Thyroid gland (tissue), 4 donors: ENCODE data around the gene DYNLT1. TPM values are rescaled to one million over a fixed set of nuclear protein-coding genes. Genes with fewer than 3 reads are reported as not detected.
A peak's percentile ranks its signal among the peaks of the same experiment; 100 is the strongest.
"Not testable (repeated sequence)": the region's sequence is repeated elsewhere in the genome, so short reads cannot be mapped to it uniquely, and the experiment has no call there.

Source experiments
- DNase-seq, 2 donors: peaks; one replicate each; pipeline ENCODE4 v3.0.0-alpha.2; 2019
- H3K27ac ChIP-seq, 3 donors: fragments of 200-600 bp; sonication (generic); 1 replicate in 2 of 3; 2 replicates in 1 of 3; pipeline ENCODE4 v1.5.1; 2016 to 2019; ENCODE audit warnings: mild to moderate bottlenecking in 1 of 3, moderate library complexity in 1 of 3
- H3K27me3 ChIP-seq: fragments of 200-600 bp; sonication (generic); one replicate; pipeline ENCODE4 v1.5.1; 2019
- H3K36me3 ChIP-seq, 2 donors: fragments of 200-600 bp; sonication (generic); one replicate each; pipeline ENCODE4 v1.5.1; 2016 to 2019
- H3K4me1 ChIP-seq, 2 donors: fragments of 200-600 bp; sonication (generic); one replicate each; pipeline ENCODE4 v1.5.1; 2017 to 2019
- H3K4me3 ChIP-seq, 3 donors: fragments of 200-600 bp; sonication (generic); replicated peaks in 1 of 3; 1 replicate in 2 of 3; 2 replicates in 1 of 3; pipeline ENCODE4 v1.5.1; 2016; ENCODE audit warnings: mild to moderate bottlenecking in 1 of 3
- H3K9me3 ChIP-seq: fragments of 200-600 bp; sonication (generic); one replicate; pipeline ENCODE4 v1.5.1; 2017
- CTCF ChIP-seq, 6 experiments: fragments of 200-600 bp in 3 of 6; fragments of 450-650 bp in 3 of 6; sonication (generic) in 3 of 6; IDR thresholded peaks; one replicate each; pipeline ENCODE4 v1.5.1; 2016 to 2019; ENCODE audit warnings: antibody characterized with exemption in 6 of 6, mild to moderate bottlenecking in 2 of 6, inconsistent platforms in 1 of 6, moderate library complexity in 1 of 6
- POLR2A ChIP-seq, 2 donors: fragments of 450-650 bp; IDR thresholded peaks; one replicate each; pipeline ENCODE4 v1.6.1; 2017; ENCODE audit warnings: antibody characterized with exemption in 2 of 2, mild to moderate bottlenecking in 2 of 2, moderate library complexity in 1 of 2
- WGBS, 2 donors: methylation state at CpG; one replicate each; pipeline ENCODE4 v1.1.5; 2017; 5-methylcytosine and 5-hydroxymethylcytosine counted together
- intact Hi-C: fragments of 100-400 bp; cut with DNase I; formaldehyde crosslinking; loops from one replicate; pipeline ENCODE4 v1.15.1; 2023
- total RNA-seq, 4 donors: library from RNA; depleted of rRNA; stranded (reverse); fragments of >200 nt; gene quantifications; one replicate each; pipeline ENCODE4 v1.2.3, GENCODE V29; 2016

Gene DYNLT1
- total RNA-seq, 4 donors from 2014 or later: 76.6 to 113 (median 93.4) TPM

- Histone ChIP-seq H3K4me1 (peaks cover 31 to 38% of the 10 kb centered on the region in 2 donors), H3K27ac (peak overlapping the region; percentile 55 to 79 (median 64)), H3K27me3 (no peaks in the 10 kb centered on the region), H3K9me3 (no peaks in the 10 kb centered on the region), H3K4me3 (no peak overlapping the region), H3K36me3 (no peaks in the 10 kb centered on the region)
- WGBS, 2 donors: 92 to 95% methylated on average over 14 of the region's 14 CpGs
- intact Hi-C loops: no loop called here
- TF ChIP-seq POLR2A (IDR thresholded peaks at IDR 0.05) (no peak), CTCF (IDR thresholded peaks at IDR 0.05) (no peak)
- no peak for DNase-seq
Observed at GRCh38 chr6:158674342-158675131, 30.0 kb upstream of the DYNLT1 start.

GRCh38 chr6:158672726-158673125 is 28.2 kb upstream of the DYNLT1 start:
- Histone ChIP-seq H3K36me3 (no peaks in the 10 kb centered on the region), H3K9me3 (no peaks in the 10 kb centered on the region), H3K4me1 (peaks cover 49 to 56% of the 10 kb centered on the region in 2 donors), H3K27ac (peak overlapping the region; percentile 79 to 91 (median 81)), H3K4me3 (no peak overlapping the region), H3K27me3 (no peaks in the 10 kb centered on the region)
- peak; percentile 54 to 66 for DNase-seq
- TF ChIP-seq CTCF (IDR thresholded peaks at IDR 0.05): no peak
- TF ChIP-seq POLR2A (IDR thresholded peaks at IDR 0.05): no peak
- intact Hi-C loops: no loop called here
- WGBS, 2 donors: 41 to 66% methylated on average over 6 of the region's 6 CpGs

DNA sequence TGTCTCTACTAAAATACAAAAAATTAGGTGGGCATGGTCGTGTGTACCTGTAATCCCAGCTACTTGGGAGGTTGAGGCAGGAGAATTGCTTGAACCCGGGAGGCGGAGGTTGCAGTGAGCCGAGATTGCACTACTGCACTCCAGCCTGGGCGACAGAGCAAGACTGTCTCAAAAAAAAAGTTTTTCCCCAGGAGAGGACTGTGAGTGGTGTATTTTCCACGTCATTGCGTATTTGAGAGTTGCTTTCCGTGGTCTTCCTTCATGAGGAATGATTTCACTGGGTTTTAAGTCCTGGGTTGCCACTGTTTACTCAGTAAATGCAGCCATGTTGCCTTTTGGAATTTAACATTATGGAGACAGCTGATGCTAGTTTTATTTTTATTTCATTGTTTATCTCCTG is 27.6 kb upstream of the DYNLT1 start:
- H3K27me3 ChIP-seq, H3K4me3 ChIP-seq, H3K9me3 ChIP-seq, H3K36me3 ChIP-seq, intact Hi-C loops: not testable (repeated sequence)
- H3K27ac ChIP-seq: peak overlapping the region; percentile 81 to 91 (median 87)
- H3K4me1 ChIP-seq: peaks cover 55 to 62% of the 10 kb centered on the region in 2 donors
- peak; percentile 64 to 71 for DNase-seq
- WGBS, 2 donors: 27 to 54% methylated on average over 8 of the region's 8 CpGs

- DNase-seq: peak in 1 of 2 donors; percentile 22
- no peaks in the 10 kb centered on the region for H3K36me3 ChIP-seq
- no peaks in the 10 kb centered on the region for H3K9me3 ChIP-seq
- peaks cover 77 to 84% of the 10 kb centered on the region in 2 donors for H3K4me1 ChIP-seq
- 58 to 59% methylated on average over 7 of the region's 7 CpGs for WGBS, 2 donors
- peak overlapping the region; percentile 87 to 92 (median 90) for H3K27ac ChIP-seq
- H3K27me3 ChIP-seq: no peaks in the 10 kb centered on the region
- H3K4me3 ChIP-seq: no peak overlapping the region
- TF ChIP-seq POLR2A (IDR thresholded peaks at IDR 0.05) (no peak), CTCF (IDR thresholded peaks at IDR 0.05) (no peak)
- intact Hi-C loops: no loop called here
Observed at GRCh38 chr6:158669145-158670035, 24.8 kb upstream of the DYNLT1 start.

- peaks cover 82 to 88% of the 10 kb centered on the region in 2 donors for H3K4me1 ChIP-seq
- peak; percentile 64 to 69 for DNase-seq
- no peaks in the 10 kb centered on the region for H3K27me3 ChIP-seq
- peak overlapping the region; percentile 87 to 92 (median 90) for H3K27ac ChIP-seq
- H3K9me3 ChIP-seq: no peaks in the 10 kb centered on the region
- 33 to 45% methylated on average over 7 of the region's 7 CpGs for WGBS, 2 donors
- TF ChIP-seq CTCF (IDR thresholded peaks at IDR 0.05) (no peak), POLR2A (IDR thresholded peaks at IDR 0.05) (no peak)
- intact Hi-C loops: no loop called here
- no peaks in the 10 kb centered on the region for H3K36me3 ChIP-seq
- H3K4me3 ChIP-seq: no peak overlapping the region
Observed at GRCh38 chr6:158668707-158669103, 24.2 kb upstream of the DYNLT1 start.
